ENCODE measurements around the gene AXDND1. TPM values are rescaled to one million over a fixed set of nuclear protein-coding genes. Genes with fewer than 3 reads are reported as not detected.

AXDND1 gene
- total and polyA plus RNA-seq, 9 of the 15 experiments (the other 6 are each of a cell fraction or from before 2014, with no cell fraction given), result 0.03 to 0.13 (median 0.06) TPM; not detected in 5

DNA sequence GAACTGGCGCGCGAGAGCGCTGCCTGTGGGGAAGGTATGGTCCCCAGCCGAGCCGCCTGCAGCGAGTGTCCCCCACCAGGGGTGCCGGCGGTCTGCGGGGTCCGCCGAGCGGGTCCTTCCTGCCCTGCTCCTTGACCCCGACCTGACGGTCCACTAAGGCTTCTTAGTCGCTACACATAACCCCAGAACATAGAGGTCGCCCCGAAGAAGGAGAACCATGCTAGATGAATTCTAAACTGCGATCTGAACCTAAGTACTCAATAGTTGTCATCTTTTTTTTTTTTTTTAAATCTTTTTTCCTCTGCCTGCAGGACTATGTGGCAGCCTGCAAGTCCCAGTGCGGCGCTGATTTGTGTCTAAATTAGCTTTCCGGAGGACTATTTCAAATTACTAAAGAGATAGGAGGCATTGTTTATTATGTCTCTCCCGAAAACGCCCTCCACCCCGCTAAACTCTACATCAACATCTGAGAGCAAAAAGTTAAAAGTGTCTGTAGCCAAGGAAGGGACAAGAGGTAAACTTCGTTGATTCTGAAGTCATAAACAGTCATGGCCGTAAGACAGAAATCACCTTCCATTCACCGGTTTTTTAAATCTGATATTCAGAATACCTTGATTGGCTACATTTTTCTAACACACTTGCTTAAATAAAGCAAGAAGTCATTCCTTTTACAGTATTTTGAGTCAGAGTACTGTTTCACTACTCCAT is 476 bp downstream of the AXDND1 start (continued):
- TF ChIP-seq, protein P1, sequence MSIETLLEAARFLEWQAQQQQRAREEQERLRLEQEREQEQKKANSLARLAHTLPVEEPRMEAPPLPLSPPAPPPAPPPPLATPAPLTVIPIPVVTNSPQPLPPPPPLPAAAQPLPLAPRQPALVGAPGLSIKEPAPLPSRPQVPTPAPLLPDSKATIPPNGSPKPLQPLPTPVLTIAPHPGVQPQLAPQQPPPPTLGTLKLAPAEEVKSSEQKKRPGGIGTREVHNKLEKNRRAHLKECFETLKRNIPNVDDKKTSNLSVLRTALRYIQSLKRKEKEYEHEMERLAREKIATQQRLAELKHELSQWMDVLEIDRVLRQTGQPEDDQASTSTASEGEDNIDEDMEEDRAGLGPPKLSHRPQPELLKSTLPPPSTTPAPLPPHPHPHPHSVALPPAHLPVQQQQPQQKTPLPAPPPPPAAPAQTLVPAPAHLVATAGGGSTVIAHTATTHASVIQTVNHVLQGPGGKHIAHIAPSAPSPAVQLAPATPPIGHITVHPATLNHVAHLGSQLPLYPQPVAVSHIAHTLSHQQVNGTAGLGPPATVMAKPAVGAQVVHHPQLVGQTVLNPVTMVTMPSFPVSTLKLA (conservative IDR thresholded peaks at IDR 0.05), result peak in 1 of 2 experiments; percentile 47; a peak in 1 of 4 replicates
- TF ChIP-seq ZBTB7A (IDR thresholded peaks at IDR 0.05; ENCODE audit: borderline replicate concordance, control insufficient read depth, low read depth, low read length) (peak; percentile 80), ELF2 (CRISPR knock-in tag; IDR thresholded peaks at IDR 0.05) (0 out of 2 replicates have a peak, but pooled peaks have one; percentile 2), FOXP4 (CRISPR knock-in tag; IDR thresholded peaks at IDR 0.05; ENCODE audit: borderline replicate concordance) (no peak), ZNF583 (CRISPR knock-in tag; IDR thresholded peaks at IDR 0.05) (no peak), RCOR1 (IDR thresholded peaks at IDR 0.05; ENCODE audit: borderline replicate concordance in 1 of 2, low read depth in 2 of 2, low read length in 2 of 2) (no peak), HMGN3 (IDR thresholded peaks at IDR 0.05; ENCODE audit: borderline replicate concordance, extremely low read depth, insufficient read length, low read depth, low read length) (no peak), BCOR (IDR thresholded peaks at IDR 0.05) (no peak), ZNF384 (IDR thresholded peaks at IDR 0.05; ENCODE audit: low read depth, low read length) (no peak), ESRRA (IDR thresholded peaks at IDR 0.05; ENCODE audit: borderline replicate concordance, low read depth) (no peak), HDAC1 (IDR thresholded peaks at IDR 0.05) (peak in 1 of 2 experiments; percentile 65; a peak in 1 of 4 replicates), ZNF431 (CRISPR knock-in tag; IDR thresholded peaks at IDR 0.05) (peak; percentile 38; the same call in 1 of the 2 replicates)
- TF ChIP-seq, protein P2, sequence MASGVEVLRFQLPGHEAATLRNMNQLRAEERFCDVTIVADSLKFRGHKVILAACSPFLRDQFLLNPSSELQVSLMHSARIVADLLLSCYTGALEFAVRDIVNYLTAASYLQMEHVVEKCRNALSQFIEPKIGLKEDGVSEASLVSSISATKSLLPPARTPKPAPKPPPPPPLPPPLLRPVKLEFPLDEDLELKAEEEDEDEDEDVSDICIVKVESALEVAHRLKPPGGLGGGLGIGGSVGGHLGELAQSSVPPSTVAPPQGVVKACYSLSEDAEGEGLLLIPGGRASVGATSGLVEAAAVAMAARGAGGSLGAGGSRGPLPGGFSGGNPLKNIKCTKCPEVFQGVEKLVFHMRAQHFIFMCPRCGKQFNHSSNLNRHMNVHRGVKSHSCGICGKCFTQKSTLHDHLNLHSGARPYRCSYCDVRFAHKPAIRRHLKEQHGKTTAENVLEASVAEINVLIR (CRISPR knock-in tag; IDR thresholded peaks at IDR 0.05), result no peak
- TF ChIP-seq, protein P3, sequence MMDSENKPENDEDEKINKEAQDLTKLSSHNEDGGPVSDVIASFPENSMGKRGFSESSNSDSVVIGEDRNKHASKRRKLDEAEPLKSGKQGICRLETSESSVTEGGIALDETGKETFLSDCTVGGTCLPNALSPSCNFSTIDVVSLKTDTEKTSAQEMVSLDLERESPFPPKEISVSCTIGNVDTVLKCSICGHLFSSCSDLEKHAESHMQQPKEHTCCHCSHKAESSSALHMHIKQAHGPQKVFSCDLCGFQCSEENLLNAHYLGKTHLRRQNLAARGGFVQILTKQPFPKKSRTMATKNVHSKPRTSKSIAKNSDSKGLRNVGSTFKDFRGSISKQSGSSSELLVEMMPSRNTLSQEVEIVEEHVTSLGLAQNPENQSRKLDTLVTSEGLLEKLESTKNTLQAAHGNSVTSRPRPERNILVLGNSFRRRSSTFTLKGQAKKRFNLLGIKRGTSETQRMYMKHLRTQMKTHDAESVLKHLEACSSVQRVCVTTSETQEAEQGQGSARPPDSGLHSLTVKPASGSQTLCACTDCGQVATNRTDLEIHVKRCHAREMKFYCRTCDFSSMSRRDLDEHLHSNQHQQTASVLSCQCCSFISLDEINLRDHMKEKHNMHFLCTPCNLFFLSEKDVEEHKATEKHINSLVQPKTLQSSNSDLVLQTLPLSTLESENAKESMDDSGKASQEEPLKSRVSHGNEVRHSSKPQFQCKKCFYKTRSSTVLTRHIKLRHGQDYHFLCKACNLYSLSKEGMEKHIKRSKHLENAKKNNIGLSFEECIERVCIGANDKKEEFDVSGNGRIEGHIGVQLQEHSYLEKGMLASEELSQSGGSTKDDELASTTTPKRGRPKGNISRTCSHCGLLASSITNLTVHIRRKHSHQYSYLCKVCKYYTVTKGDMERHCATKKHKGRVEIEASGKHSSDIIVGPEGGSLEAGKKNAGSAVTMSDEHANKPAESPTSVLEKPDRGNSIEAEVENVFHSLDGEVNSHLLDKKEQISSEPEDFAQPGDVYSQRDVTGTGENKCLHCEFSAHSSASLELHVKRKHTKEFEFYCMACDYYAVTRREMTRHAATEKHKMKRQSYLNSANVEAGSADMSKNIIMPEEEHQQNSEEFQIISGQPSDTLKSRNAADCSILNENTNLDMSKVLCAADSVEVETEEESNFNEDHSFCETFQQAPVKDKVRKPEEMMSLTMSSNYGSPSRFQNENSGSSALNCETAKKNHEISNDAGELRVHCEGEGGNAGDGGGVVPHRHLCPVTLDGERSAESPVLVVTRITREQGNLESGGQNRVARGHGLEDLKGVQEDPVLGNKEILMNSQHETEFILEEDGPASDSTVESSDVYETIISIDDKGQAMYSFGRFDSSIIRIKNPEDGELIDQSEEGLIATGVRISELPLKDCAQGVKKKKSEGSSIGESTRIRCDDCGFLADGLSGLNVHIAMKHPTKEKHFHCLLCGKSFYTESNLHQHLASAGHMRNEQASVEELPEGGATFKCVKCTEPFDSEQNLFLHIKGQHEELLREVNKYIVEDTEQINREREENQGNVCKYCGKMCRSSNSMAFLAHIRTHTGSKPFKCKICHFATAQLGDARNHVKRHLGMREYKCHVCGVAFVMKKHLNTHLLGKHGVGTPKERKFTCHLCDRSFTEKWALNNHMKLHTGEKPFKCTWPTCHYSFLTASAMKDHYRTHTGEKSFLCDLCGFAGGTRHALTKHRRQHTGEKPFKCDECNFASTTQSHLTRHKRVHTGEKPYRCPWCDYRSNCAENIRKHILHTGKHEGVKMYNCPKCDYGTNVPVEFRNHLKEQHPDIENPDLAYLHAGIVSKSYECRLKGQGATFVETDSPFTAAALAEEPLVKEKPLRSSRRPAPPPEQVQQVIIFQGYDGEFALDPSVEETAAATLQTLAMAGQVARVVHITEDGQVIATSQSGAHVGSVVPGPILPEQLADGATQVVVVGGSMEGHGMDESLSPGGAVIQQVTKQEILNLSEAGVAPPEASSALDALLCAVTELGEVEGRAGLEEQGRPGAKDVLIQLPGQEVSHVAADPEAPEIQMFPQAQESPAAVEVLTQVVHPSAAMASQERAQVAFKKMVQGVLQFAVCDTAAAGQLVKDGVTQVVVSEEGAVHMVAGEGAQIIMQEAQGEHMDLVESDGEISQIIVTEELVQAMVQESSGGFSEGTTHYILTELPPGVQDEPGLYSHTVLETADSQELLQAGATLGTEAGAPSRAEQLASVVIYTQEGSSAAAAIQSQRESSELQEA (IDR thresholded peaks at IDR 0.05; ENCODE audit: low read depth), result no peak

All from K562 (cell line).